Uterus (tissue), 4 donors: ENCODE results near the gene TMCO4. TPM values are rescaled to one million over a fixed set of nuclear protein-coding genes. Genes with fewer than 3 reads are reported as not detected.
"Not testable (repeated sequence)": the region's sequence is repeated elsewhere in the genome, so short reads cannot be mapped to it uniquely, and the experiment has no call there.

Experiments
- DNase-seq, 2 donors: peaks; one replicate each; pipeline ENCODE4 v3.0.0-alpha.2; 2019 to 2020
- H3K27ac ChIP-seq, 2 donors: fragments of 200-600 bp; sonication (generic); 1 replicate in 1 of 2; 2 replicates in 1 of 2; pipeline ENCODE4 v1.5.1; 2016 to 2018
- H3K27me3 ChIP-seq, 2 donors: fragments of 200-600 bp; sonication (generic); one replicate each; pipeline ENCODE4 v1.5.1; 2018 to 2019; ENCODE audit warnings: control low read depth in 1 of 2
- H3K36me3 ChIP-seq, 2 donors: fragments of 200-600 bp; sonication (generic); one replicate each; pipeline ENCODE4 v1.5.1; 2019; ENCODE audit warnings: control low read depth in 1 of 2
- H3K4me1 ChIP-seq, 2 donors: fragments of 200-600 bp; sonication (generic); one replicate each; pipeline ENCODE4 v1.5.1; 2018 to 2019; ENCODE audit warnings: control low read depth in 1 of 2
- H3K4me3 ChIP-seq, 2 donors: fragments of 200-600 bp; sonication (generic); 1 replicate in 1 of 2; 2 replicates in 1 of 2; pipeline ENCODE4 v1.5.1; 2018 to 2019; ENCODE audit warnings: mild to moderate bottlenecking in 1 of 2
- H3K9me3 ChIP-seq, 2 donors: fragments of 200-600 bp; sonication (generic); one replicate each; pipeline ENCODE4 v1.5.1; 2019; ENCODE audit warnings: control low read depth in 1 of 2
- POLR2A ChIP-seq, 2 donors: fragments of 450-650 bp; IDR thresholded peaks; one replicate each; pipeline ENCODE4 v1.6.1; 2016; ENCODE audit warnings: antibody characterized with exemption in 2 of 2, mild to moderate bottlenecking in 1 of 2, moderate library complexity in 1 of 2
- intact Hi-C: fragments of 100-400 bp; cut with DNase I; formaldehyde crosslinking; loops from one replicate; pipeline ENCODE4 v1.15.1; 2023; ENCODE audit warnings: low total_unique reads
- total RNA-seq, 4 donors: library from RNA; depleted of rRNA in 3 of 4; stranded (reverse); fragments of >200 nt in 3 of 4; gene quantifications; one replicate each; pipeline versions ENCODE4 v1.1.0 to v1.2.4, GENCODE V29; 2014 to 2023
- TF ChIP-seq, protein P1 (sequence below), 4 experiments: fragments of 200-600 bp in 2 of 4; fragments of 450-650 bp in 2 of 4; sonication (generic) in 2 of 4; IDR thresholded peaks; one replicate each; pipeline ENCODE4 v1.5.1; 2016 to 2019; ENCODE audit warnings: antibody characterized with exemption in 4 of 4, mild to moderate bottlenecking in 2 of 4, moderate library complexity in 1 of 4
- donor health status: DM: yes; HTN: yes; CAD: no.

Gene TMCO4
- total RNA-seq, 4 donors from 2014 or later: 11.8 to 41.2 (median 21.8) TPM

DNA sequence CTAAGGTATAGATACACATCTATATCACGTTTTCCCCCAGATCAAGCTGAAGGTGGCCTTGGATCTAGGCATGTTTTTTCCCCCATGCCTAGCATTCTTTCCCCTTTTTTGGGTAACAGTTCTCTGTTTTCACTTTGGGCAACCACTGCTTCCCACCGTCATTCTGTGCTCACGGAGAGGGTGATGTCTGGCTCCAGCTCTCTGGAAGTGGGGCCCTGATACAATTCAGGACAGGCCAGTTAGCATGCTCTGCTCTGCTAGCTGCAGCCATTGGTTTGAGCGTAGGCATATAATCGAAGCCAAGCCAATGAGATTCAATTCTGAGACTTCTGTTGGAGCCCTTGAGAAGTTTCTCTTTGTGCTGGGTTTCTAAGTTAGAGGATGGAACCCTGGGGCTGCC, 17.4 kb upstream of the TMCO4 start:
- intact Hi-C loops: no loop called here

DNA sequence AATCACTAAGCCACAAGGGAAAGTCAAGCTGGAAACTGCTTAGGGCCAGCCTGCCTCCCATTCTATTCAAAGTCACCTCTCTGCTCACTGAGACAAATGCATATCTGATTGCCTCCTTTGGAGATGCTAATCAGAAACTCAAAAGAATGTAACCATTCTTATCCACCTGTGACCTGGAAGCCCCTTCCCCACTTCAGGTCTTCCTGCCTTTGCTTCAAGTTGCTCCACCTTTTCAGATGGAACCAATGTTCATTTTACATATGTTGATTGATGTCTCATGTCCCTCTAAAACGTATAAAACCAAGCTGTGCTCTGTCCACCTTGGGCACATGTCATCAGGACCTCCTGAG, 17.0 kb upstream of the TMCO4 start:
- H3K27me3 ChIP-seq, intact Hi-C loops, DNase-seq, H3K36me3 ChIP-seq, H3K9me3 ChIP-seq, H3K4me3 ChIP-seq, H3K4me1 ChIP-seq, H3K27ac ChIP-seq: not testable (repeated sequence)

More for the DNA sequence above, 17.4 kb upstream of the TMCO4 start:
- no peak for DNase-seq
- H3K4me1 ChIP-seq: no peaks in the 10 kb centered on the region
- no peak for TF ChIP-seq POLR2A (IDR thresholded peaks at IDR 0.05)
- TF ChIP-seq, protein P1, sequence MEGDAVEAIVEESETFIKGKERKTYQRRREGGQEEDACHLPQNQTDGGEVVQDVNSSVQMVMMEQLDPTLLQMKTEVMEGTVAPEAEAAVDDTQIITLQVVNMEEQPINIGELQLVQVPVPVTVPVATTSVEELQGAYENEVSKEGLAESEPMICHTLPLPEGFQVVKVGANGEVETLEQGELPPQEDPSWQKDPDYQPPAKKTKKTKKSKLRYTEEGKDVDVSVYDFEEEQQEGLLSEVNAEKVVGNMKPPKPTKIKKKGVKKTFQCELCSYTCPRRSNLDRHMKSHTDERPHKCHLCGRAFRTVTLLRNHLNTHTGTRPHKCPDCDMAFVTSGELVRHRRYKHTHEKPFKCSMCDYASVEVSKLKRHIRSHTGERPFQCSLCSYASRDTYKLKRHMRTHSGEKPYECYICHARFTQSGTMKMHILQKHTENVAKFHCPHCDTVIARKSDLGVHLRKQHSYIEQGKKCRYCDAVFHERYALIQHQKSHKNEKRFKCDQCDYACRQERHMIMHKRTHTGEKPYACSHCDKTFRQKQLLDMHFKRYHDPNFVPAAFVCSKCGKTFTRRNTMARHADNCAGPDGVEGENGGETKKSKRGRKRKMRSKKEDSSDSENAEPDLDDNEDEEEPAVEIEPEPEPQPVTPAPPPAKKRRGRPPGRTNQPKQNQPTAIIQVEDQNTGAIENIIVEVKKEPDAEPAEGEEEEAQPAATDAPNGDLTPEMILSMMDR (IDR thresholded peaks at IDR 0.05): no peak
- no peaks in the 10 kb centered on the region for H3K9me3 ChIP-seq
- no peaks in the 10 kb centered on the region for H3K27me3 ChIP-seq
- no peak overlapping the region for H3K4me3 ChIP-seq
- H3K27ac ChIP-seq: no peak overlapping the region
- H3K36me3 ChIP-seq: no peaks in the 10 kb centered on the region

DNA sequence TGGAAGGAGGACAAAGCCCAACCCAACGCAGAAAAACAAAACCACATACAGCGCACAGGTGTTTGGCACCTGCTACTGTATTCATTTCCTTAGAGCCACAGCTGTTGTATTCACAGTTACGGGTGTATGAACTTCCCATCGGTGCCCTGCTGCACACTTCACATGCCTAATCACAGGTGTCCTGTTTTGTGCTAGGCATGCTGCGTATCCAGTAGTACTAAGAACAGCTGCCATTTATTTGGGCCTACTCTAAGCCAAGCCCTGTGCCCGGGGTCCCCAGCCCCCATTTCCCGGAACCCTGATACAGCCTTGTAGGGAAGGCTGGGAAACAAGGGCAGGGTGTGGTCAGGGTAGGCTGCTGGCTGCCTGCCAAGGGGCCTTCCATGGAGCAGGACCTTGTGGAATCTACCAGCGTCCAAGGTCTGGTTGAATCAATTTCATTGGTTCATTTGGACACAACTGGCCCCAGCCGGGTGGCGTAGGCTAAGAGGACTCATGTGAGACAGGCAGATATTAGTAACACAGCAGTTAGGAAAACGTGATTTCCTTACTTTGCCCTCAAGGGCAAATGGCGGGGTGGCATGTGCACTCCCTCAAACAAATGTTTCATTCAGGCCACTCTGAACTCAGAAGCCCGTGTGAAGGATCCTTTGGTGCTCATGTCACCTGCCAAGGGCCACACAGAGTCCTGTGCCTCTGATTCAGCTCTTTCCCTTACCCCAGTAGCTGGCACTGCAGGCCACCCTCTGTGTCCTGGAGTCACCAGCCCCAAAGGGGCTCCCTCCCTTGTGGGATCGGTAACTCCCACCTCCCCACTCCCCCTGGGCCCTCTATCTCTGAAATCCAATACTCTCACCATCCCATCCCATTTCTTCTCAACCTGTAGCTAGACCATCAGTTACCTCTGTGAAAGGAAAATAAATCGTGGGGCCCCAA, 16.4 kb upstream of the TMCO4 start:
- no peaks in the 10 kb centered on the region for H3K4me1 ChIP-seq
- no peaks in the 10 kb centered on the region for H3K27me3 ChIP-seq
- no peak overlapping the region for H3K4me3 ChIP-seq
- no peak overlapping the region for H3K27ac ChIP-seq
- no peaks in the 10 kb centered on the region for H3K9me3 ChIP-seq
- DNase-seq: no peak
- no peak for TF ChIP-seq POLR2A (IDR thresholded peaks at IDR 0.05)
- intact Hi-C loops: no loop called here
- no peaks in the 10 kb centered on the region for H3K36me3 ChIP-seq

DNA sequence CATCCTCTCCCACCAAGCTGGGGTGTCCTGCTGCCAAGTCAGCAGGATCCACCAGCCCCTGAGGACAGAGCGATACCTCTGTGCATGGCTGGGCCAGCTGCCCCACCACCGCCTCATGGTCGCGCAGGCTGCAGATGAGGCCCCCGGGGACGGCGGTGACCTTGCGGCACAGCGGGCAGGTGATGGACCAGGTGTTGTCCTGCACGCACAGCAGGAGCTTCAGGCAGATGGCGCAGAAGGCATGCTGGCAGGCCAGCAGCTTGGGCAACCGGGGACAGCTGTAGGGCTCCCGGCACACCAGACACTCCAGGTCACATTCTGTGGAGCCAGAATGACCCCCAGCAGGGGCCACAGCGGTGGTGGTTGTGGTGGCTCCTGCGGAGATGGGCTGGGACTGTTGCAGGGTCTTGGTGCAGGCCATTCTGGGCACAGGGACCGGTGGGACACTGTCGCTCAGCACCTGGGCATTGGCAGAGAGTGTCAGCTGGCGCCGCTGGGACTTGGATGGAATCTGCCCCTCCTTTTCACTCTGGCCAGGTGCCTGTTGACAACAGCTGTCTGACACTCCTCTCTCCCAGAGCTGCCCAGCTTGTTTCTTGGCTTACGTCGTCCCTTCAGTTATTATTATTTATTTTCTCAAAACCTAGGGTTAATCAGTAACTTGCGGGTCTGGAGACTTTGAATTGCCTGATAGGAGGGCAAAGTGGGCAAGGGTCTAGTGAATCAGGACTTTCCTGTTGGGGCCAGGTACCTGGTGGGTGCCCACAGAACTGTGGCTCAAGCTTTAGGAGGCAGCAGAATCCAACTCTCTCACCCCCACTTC, 15.2 kb upstream of the TMCO4 start, which contains the start of gene RNF186:
Gene RNF186, minus strand, starts transcription at position 603 of the 823 bp plus-strand sequence. Its CDS starts 182 bp downstream, at position 421.
- intact Hi-C loops: no loop called here
- Histone ChIP-seq H3K9me3 (no peaks in the 10 kb centered on the region), H3K27ac (no peak within 1 kb of the TSS), H3K36me3 (no peaks in the 10 kb centered on the region), H3K27me3 (no peaks in the 10 kb centered on the region), H3K4me1 (no peaks in the 10 kb centered on the region), H3K4me3 (no peak within 1 kb of the TSS)
- TF ChIP-seq, protein P1 (IDR thresholded peaks at IDR 0.05): no peak
- no peak for TF ChIP-seq POLR2A (IDR thresholded peaks at IDR 0.05)
- DNase-seq: no peak

DNA sequence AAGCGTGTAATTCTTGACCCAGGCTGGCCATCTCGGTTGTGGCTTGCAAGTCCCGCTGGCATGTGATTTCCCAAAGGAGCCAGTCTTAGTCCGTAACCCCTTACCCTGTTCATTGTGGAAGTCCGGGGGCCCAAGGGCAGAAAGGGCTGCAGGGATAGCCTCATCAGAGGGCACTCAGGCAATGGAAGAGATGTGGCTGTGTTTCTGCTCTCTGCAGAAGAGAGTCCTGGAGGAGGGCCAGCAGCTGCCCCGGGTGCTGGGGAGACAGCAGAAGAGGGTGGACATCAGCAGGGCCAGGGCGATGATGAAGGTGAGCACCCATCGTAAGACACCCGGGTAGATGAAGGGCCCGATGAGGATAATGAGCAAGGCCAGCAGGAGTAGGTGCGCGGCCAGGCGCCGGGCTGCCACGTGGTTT, 14.5 kb upstream of the TMCO4 start:
- intact Hi-C loops: no loop called here
- no peak for DNase-seq
- Histone ChIP-seq H3K27ac (no peak overlapping the region), H3K27me3 (no peaks in the 10 kb centered on the region), H3K9me3 (no peaks in the 10 kb centered on the region), H3K4me1 (no peaks in the 10 kb centered on the region), H3K4me3 (no peak overlapping the region), H3K36me3 (no peaks in the 10 kb centered on the region)
- TF ChIP-seq POLR2A (IDR thresholded peaks at IDR 0.05): no peak
- TF ChIP-seq, protein P1 (IDR thresholded peaks at IDR 0.05): no peak

DNA sequence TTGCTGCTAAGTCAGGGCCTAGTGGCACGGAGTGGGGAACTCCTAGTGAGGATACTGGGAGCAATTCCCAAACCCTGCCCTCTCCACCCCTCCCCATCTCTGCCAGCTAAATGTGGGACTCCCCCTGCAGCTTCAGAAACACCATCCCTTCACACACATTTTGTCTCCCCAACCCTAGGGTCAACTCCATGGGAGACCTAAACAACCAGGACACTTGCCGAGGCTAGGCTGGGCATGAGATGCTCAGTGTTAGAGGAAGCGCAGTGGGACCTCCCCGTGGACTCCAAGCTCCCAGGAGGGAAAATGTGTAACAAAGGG, 13.9 kb upstream of the TMCO4 start:
- peak overlapping the region; percentile 36 to 70 for H3K27ac ChIP-seq
- intact Hi-C loops: no loop called here
- no peak for DNase-seq
- H3K9me3 ChIP-seq: no peaks in the 10 kb centered on the region
- no peaks in the 10 kb centered on the region for H3K4me1 ChIP-seq
- H3K36me3 ChIP-seq: no peaks in the 10 kb centered on the region
- TF ChIP-seq, protein P1 (IDR thresholded peaks at IDR 0.05): no peak
- TF ChIP-seq POLR2A (IDR thresholded peaks at IDR 0.05): no peak
- no peaks in the 10 kb centered on the region for H3K27me3 ChIP-seq
- H3K4me3 ChIP-seq: no peak overlapping the region
